IPS-11a (cell line): ENCODE data around the gene ZNF682.
A peak's percentile ranks its signal among the peaks of the same experiment; 100 is the strongest.
"Not testable (repeated sequence)": the region's sequence is repeated elsewhere in the genome, so short reads cannot be mapped to it uniquely, and the experiment has no call there.

Source experiments
- H3K4me3 ChIP-seq: one replicate; pipeline ENCODE4 v1.5.1; 2013; ENCODE audit warnings: low read depth, low read length, control low read depth

The ZNF682 gene

GRCh38 chr19:20039203-20039723 is at the start of gene ZNF682:
Gene ZNF682, minus strand, starts transcription at chr19:20039505. Its CDS starts 160 bp downstream, at chr19:20039345.
- peak within 1 kb of the TSS; percentile 85 for H3K4me3 ChIP-seq

DNA sequence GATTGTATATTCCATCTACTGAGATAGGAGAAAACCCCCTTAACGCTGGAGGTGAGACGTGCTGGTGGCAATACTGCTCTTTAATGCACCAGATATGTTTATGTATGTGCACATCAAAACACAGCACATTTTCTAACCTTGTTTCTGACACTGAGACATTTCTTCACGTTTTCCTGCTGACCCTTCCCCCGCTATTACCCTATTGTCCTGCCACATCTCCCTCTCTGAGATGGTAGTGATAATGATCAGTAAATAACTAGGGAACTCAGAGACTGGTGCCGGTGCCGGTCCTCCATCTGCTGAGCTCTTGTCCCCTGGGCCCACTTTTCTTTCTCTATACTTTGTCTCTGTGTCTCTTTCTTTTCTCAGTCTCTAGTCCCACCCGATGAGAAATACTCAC is 43.6 kb upstream of the ZNF682 start:
- not testable (repeated sequence) for H3K4me3 ChIP-seq

GRCh38 chr19:20082232-20082833 is 43.0 kb upstream of the ZNF682 start:
- H3K4me3 ChIP-seq, result not testable (repeated sequence)

- peak overlapping the region; percentile 14 for H3K4me3 ChIP-seq
Measured at GRCh38 chr19:20080656-20081055, 41.4 kb upstream of the ZNF682 start.

DNA sequence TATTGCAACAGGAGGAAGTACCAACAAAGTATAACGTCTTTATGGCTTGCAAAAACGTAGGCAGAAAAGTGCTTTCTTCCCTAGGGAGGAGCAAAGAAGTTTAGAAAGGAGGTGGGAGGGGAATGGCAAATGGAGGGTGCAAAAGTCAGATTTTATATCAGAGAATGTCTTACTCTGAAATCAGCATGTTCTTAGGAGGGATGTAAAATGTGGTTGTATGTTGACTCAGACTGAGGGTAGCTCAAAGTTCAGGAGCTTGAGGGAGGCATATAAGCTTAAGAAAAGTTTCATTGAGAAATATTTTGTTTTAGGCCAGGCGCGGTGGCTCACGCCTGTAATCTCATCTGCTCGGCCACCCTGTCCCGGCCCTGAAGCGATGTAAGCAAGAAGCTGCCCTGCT is 40.2 kb upstream of the ZNF682 start:
- peak overlapping the region; percentile 98 for H3K4me3 ChIP-seq

GRCh38 chr19:20078581-20079031 is 39.3 kb upstream of the ZNF682 start:
- H3K4me3 ChIP-seq, result peak overlapping the region; percentile 98

DNA sequence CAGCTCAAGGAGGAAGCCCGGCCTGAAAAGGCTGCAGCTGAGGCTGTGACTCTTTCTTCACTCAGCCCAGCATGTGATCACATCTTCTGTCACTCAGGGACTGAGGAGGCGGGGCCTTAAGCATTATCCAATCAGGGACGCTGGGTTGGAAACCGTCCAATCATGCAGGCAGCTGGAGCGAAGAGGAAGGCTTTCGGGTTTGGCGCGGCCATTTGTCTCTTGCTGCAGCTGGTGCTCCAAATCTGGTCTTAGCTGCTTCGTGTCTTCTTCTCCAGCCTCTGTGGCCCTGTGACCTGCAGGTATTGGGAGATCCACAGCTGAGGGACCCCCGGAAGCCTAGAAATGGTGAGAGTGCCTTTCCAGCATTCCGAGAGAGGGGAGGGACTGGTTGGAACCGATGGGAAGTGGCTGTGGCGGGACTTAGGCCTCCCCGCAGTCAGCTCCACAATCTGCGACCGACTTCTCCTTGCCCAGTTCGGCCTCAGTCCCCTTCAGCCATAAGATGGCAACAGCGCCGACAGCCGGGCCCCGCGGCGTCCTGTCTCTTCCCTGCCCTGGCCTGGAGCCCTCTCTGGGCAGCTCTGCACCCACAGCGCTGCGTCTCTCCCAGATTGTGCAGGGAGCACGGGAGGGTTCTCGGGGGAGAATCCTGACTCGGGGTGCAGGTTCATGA is 38.6 kb upstream of the ZNF682 start, which contains the start of gene ZNF90:
Gene ZNF90, plus strand, starts transcription at position 210 of the 673 bp plus-strand sequence. Its CDS starts 133 bp downstream, at position 343.
- H3K4me3 ChIP-seq, result peak within 1 kb of the TSS; percentile 98

GRCh38 chr19:20072936-20073335 is 33.6 kb upstream of the ZNF682 start:
- H3K4me3 ChIP-seq, result no peak overlapping the region

DNA sequence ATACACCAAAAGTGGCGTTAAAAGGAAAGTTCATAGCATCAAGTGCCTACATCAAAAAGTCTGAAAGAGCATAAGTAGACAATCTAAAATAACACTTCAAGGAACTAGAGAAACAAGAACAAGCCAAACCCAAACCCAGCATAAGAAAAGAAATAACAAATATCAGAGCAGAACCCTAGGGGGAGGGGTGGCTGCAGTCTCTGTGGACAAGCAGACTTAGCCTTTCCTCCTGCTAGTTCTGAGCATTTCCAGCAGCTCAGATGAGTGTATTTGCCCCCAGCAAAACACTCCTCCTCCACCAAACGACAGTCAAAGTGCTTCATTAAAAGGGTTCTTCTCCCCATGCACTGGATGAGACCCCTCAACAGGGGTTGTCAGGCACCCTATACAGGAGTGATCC is 31.4 kb upstream of the ZNF682 start:
- H3K4me3 ChIP-seq, result no peak overlapping the region

- peak overlapping the region; percentile 5 for H3K4me3 ChIP-seq
Measured at GRCh38 chr19:20068559-20068958, 29.3 kb upstream of the ZNF682 start.

GRCh38 chr19:20067943-20068342 is 28.6 kb upstream of the ZNF682 start:
- H3K4me3 ChIP-seq, result peak overlapping the region; percentile 5

DNA sequence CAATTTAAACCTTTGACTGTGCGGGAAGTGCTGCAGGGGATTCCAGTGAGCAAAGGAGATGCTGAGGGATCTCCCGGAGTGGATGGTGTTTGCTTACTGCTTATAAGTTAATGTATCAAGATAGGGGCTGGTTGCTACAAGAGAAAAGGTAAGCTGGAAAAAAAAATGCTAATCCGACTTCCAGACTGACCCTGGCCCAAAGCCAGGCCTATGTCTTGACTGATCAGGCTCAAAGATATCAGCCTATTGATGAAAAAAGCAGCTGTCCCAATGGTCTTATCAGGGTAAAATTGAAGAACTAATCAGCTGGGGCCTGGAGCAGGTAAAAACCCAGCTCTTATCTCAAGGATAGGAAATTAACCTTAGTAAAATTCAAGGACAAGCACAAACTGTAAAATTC is 27.6 kb upstream of the ZNF682 start:
- no peak overlapping the region for H3K4me3 ChIP-seq

GRCh38 chr19:20060282-20060681 is 21.0 kb upstream of the ZNF682 start:
- no peak overlapping the region for H3K4me3 ChIP-seq

DNA sequence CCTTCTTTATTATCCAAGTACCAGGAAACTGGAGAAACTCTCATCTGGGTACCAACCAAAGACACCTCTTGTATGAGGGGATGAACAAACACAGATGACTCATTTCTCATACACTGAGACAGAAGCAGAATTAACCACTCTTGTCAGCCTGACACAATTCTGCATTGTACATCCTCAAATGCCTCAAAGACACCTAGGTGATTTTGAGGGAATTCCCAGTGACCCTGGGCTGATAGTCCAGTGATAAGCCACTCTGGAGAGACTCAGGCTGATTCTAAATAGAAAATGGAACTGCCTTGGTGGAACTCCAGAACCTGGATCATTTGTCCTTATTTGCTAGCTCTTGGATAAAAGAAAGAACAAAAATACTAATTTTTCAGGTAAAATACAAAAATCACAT is 19.4 kb upstream of the ZNF682 start:
- not testable (repeated sequence) for H3K4me3 ChIP-seq

- peak overlapping the region; percentile 56 for H3K4me3 ChIP-seq
Measured at GRCh38 chr19:20051841-20052768, 12.8 kb upstream of the ZNF682 start.

GRCh38 chr19:20045742-20046141 is 6.4 kb upstream of the ZNF682 start:
- not testable (repeated sequence) for H3K4me3 ChIP-seq

DNA sequence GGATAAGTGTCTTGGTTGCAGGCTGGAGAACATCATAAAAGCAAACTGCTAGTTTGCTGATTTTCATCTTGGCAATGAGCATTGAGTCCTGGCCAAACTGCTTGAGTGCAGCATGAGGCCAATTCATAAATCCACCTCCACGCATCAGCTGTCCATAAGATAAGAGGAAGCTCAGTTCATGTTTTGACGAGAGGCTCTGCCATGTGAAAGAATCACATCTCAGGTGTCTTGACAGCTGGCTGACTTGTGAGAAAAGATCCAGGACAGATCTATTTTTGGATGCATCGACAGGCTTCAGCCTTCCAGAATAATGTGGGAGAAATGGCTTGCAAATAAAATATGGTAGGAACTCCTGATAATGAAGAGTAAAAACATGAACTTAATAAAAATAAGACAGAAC is 5.4 kb upstream of the ZNF682 start:
- H3K4me3 ChIP-seq, result no peak overlapping the region

DNA sequence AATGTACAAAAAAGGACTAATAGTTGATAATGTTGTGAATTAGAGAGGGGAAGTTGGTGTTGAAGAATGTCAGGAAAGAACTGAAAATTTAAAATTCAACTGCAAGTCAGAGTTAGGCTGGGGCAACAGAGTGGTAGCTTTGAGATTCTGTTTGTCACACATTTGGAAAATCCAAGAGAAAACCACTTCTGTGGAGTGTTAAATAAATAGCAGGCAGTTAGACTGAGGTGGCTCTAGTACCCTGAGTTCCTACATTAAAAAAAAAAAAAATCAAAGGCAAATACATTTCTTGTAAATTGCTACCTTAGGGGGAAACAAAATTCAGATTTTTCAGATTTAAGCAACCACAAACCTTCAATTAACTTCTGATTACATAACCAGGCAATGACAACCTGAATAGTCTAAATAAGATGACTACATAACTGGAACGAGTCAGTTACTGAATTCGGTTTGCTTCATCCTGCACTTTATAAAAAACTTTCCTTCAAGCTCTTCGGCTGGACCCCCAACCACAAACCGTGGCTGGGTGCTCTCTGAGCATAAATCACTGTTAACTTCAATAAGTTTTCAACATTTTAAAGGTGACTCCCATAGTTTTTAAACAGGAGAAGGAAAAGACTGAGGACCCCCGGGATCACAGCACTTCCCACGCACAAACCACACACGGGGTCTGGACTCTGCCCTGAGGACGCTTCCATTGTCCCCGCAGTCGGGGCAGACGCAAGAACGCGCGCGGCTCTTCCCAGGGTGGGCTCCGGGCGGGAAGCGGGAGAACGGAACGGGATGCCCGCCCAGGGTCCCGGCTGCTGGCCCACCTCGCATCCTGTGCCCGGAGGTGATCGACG is 725 bp downstream of the ZNF682 start:
- H3K4me3 ChIP-seq, result peak overlapping the region; percentile 85

DNA sequence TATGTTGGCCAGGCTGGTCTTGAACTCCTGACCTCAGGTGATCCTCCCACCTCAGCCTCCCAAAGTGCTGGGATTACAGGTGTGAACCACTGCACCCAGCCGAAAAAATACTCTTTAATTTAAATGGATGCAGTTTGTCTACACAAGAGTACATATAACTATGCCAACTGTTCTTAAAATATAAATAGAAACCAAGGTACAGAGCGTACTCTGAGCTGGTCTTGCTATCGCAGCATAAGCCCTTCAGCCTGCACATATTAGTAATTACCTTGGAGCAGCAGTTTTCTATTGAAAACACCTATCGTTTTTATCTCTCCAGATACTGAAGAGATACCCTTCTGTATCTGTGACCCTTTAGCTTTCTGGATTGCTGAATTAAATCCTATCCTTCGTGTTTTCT is 3.4 kb downstream of the ZNF682 start:
- H3K4me3 ChIP-seq, result no peak overlapping the region

DNA sequence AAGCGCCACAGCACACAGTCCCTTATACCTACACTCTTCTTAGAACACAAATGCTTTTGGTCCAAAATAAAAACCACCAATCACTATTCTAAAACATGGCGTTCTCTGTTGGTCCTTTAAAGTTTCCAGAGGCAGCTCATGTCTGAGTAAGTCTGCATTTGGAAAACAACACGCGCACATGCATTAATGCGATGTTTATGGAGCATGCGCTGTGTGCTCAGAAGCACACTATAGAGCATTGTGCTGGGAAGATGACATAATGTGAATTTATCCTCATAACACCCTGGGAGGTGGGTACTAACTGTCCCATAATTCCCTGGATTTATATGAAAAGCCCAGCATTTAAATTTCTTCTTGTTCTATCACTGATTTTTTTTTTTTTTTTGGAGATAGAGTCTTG is 10.7 kb downstream of the ZNF682 start:
- no peak overlapping the region for H3K4me3 ChIP-seq
